PC-3 (cell line): ENCODE data around the gene NAPSA. TPM values are rescaled to one million over a fixed set of nuclear protein-coding genes. Genes with fewer than 3 reads are reported as not detected.
A peak's percentile ranks its signal among the peaks of the same experiment; 100 is the strongest.

Experiments used
- ATAC-seq: fragments of 200-7000 bp; cut with Tn5 transposase; 2 replicates; pipeline ENCODE4 v1.9.1; 2020; ENCODE audit warnings: mild to moderate bottlenecking, moderate library complexity
- BruUV-seq: library from RNA; stranded (reverse); fragments of 400-500 nt; replicated peaks from 2 replicates; lab custom pipeline; 2021; lab: Mats Ljungman, UMichigan
- CTCF ChIA-PET: fragments of 300-600 bp; sonication (Branson Sonifier 250); formaldehyde crosslinking; loops from one replicate; lab custom pipeline; 2022; ENCODE audit warnings: antibody characterized with exemption; lab: Charles Lee
- POLR2A ChIA-PET: fragments of 300-600 bp; sonication (Branson Sonifier 250); formaldehyde crosslinking; loops from one replicate; lab custom pipeline; 2022; ENCODE audit warnings: antibody characterized with exemption; ENCODE audit not compliant: unreplicated experiment; lab: Charles Lee
- DNase-seq: peaks from one replicate; pipeline ENCODE4 v3.0.0-alpha.2; 2015
- H2AFZ ChIP-seq: fragments of 300-600 bp; sonication (generic); 2 replicates; pipeline ENCODE4 v1.6.0; 2016; ENCODE audit warnings: antibody characterized with exemption, low read length
- H3F3A ChIP-seq: fragments of 300-600 bp; sonication (generic); one replicate; pipeline ENCODE4 v1.6.0; 2017; ENCODE audit warnings: antibody characterized with exemption, low read length, control low read depth, mild to moderate bottlenecking; ENCODE audit not compliant: unreplicated experiment
- H3K27ac ChIP-seq: fragments of 300-600 bp; sonication (generic); 2 replicates; pipeline ENCODE4 v1.5.1; 2016; ENCODE audit warnings: mild to moderate bottlenecking, low read length
- H3K27me3 ChIP-seq: fragments of 300-600 bp; sonication (generic); 2 replicates; pipeline ENCODE4 v1.6.1; 2016; ENCODE audit warnings: low read length, mixed read lengths
- H3K36me3 ChIP-seq: fragments of 300-600 bp; sonication (generic); 2 replicates; pipeline ENCODE4 v1.6.1; 2016; ENCODE audit warnings: low read depth, mixed run types, low read length, mixed read lengths
- H3K4me1 ChIP-seq: fragments of 300-600 bp; sonication (generic); 2 replicates; pipeline ENCODE4 v1.5.1; 2016; ENCODE audit warnings: low read length; ENCODE audit not compliant: insufficient read depth
- H3K4me2 ChIP-seq: fragments of 300-600 bp; sonication (generic); 2 replicates; pipeline ENCODE4 v1.6.0; 2016; ENCODE audit warnings: low read length
- H3K4me3 ChIP-seq: fragments of 300-600 bp; sonication (generic); 2 replicates; pipeline ENCODE4 v1.5.1; 2016; ENCODE audit warnings: mild to moderate bottlenecking, low read length, mixed read lengths
- H3K79me2 ChIP-seq: fragments of 300-600 bp; sonication (generic); 2 replicates; pipeline ENCODE4 v1.6.1; 2017; ENCODE audit warnings: low read length, mixed read lengths
- H3K9ac ChIP-seq: fragments of 300-600 bp; sonication (generic); 2 replicates; pipeline ENCODE4 v1.6.0; 2016; ENCODE audit warnings: mild to moderate bottlenecking, low read length
- H3K9me2 ChIP-seq: fragments of 300-600 bp; sonication (generic); replicated peaks from 2 replicates; pipeline ENCODE4 v1.6.1; 2016; ENCODE audit warnings: mixed run types, low read length, mixed read lengths
- H3K9me3 ChIP-seq: fragments of 300-600 bp; sonication (generic); 2 replicates; pipeline ENCODE4 v1.6.1; 2016; ENCODE audit warnings: low read length, mixed read lengths
- H4K20me1 ChIP-seq: fragments of 300-600 bp; sonication (generic); 2 replicates; pipeline ENCODE4 v1.6.1; 2016; ENCODE audit warnings: low read length, mixed read lengths
- EZH2 ChIP-seq: fragments of 300-600 bp; sonication (generic); IDR thresholded peaks from one replicate; pipeline ENCODE4 v1.6.1; 2017; ENCODE audit warnings: antibody characterized with exemption, mild to moderate bottlenecking, low read length; ENCODE audit not compliant: unreplicated experiment
- EZH2phosphoT487 ChIP-seq: fragments of 300-600 bp; sonication (generic); IDR thresholded peaks from 2 replicates; pipeline ENCODE4 v1.6.1; 2018; ENCODE audit warnings: mild to moderate bottlenecking, antibody characterized with exemption, low read length, borderline replicate concordance
- intact Hi-C: fragments of 100-400 bp; cut with micrococcal nuclease; formaldehyde crosslinking; loops from 2 replicates; pipeline ENCODE4 v1.9.0; 2023
- total RNA-seq: library from RNA; depleted of rRNA; stranded (reverse); fragments of >200 nt; gene quantifications from 2 replicates; pipeline ENCODE4 v1.2.3, GENCODE V29; 2014
- TF ChIP-seq, protein P1 (sequence below): fragments of 300-600 bp; sonication (generic); conservative IDR thresholded peaks from 2 replicates; pipeline ENCODE4 v1.5.1; 2017; ENCODE audit warnings: antibody characterized with exemption, low read depth, mild to moderate bottlenecking, low read length

NAPSA gene
- total RNA-seq, 1 experiment from 2014 or later, result 3.0 TPM

DNA sequence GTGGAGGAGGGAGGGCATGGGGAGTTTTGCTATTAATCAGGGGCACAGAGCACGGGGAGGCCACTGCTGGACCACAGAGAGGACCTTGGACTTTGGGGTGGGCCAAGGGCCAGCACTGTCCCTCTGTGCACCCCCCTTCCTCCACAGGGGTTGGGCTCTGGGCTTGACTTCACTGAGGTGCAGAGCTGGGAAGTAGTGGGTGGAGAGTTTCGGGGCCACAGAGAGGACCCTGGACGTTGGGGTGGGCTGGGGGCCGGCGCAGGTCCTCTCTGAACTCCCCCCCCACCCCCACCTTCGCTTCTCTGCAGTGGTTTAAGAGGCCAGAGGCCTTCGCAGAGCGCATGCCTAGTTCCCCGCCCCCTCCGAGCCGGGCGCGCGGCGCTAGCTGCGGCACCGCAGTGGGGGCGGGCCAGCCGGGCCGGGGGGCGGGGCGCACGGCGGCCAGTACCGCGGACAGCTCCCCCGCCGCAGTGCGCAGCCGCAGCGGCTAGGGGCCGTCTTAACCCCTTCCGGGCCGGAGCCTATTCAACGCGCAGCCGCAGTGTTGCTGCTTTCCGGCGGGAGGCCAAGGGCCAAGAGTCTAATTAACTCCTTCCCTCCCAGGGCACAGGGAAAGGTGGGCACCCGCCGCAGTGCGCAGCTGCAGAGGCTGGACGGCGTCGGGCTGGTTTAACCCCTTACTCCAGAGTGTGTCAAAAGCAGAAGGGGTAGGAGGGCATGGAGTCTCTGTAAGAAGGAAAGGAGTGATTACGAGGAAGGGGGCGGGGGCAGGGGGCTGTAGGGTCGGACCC is 39.9 kb downstream of the NAPSA start:
- no TSS peak for BruUV-seq

DNA sequence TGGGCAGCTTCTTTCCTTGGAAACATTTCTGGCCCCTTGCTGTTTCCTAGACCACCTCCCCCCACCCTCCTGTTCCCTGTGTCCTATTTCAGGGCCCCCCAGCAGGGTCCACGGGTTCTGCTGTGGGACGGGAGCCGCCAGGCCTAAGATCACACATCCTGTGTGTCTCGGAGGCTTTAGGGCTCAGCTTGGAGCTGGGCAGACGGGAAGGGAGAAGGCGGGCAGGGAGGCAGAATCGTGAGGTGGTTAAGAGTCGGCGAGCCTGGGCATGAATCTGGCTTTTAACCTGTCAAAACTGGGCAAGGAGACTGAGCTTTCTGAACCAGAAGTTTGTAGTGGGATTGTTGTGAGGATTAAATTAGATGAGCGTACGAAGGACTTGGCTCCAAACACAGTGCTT is 41.1 kb downstream of the NAPSA start:
- BruUV-seq, result no TSS peak
- Histone ChIP-seq H3K4me2 (no peak overlapping the region), H3K4me3 (no peak overlapping the region), H3F3A (no peaks in the 10 kb centered on the region), H3K36me3 (no peaks in the 10 kb centered on the region), H4K20me1 (peaks cover 13% of the 10 kb centered on the region; the same call in 1 of the 2 replicates), H3K9me2 (no peaks in the 10 kb centered on the region), H3K4me1 (peaks cover 4% of the 10 kb centered on the region; the same call in 1 of the 2 replicates), H3K27me3 (no peaks in the 10 kb centered on the region), H3K79me2 (no peaks in the 10 kb centered on the region), H3K9ac (no peak overlapping the region), H3K9me3 (no peaks in the 10 kb centered on the region), H2AFZ (no peak overlapping the region), H3K27ac (no peak overlapping the region)
- DNase-seq (no peak), ATAC-seq (no peak)
- POLR2A ChIA-PET, result no interaction called here
- CTCF ChIA-PET, result no interaction called here
- intact Hi-C loops, result no loop called here
- TF ChIP-seq EZH2 (no peak), EZH2phosphoT487 (no peak)
- TF ChIP-seq, protein P1, sequence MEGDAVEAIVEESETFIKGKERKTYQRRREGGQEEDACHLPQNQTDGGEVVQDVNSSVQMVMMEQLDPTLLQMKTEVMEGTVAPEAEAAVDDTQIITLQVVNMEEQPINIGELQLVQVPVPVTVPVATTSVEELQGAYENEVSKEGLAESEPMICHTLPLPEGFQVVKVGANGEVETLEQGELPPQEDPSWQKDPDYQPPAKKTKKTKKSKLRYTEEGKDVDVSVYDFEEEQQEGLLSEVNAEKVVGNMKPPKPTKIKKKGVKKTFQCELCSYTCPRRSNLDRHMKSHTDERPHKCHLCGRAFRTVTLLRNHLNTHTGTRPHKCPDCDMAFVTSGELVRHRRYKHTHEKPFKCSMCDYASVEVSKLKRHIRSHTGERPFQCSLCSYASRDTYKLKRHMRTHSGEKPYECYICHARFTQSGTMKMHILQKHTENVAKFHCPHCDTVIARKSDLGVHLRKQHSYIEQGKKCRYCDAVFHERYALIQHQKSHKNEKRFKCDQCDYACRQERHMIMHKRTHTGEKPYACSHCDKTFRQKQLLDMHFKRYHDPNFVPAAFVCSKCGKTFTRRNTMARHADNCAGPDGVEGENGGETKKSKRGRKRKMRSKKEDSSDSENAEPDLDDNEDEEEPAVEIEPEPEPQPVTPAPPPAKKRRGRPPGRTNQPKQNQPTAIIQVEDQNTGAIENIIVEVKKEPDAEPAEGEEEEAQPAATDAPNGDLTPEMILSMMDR, result no peak

More for the DNA sequence above, 39.9 kb downstream of the NAPSA start:
- peaks cover 13% of the 10 kb centered on the region; the same call in 1 of the 2 replicates for H4K20me1 ChIP-seq
- no peak overlapping the region; the same call in 1 of the 2 replicates for H3K4me3 ChIP-seq
- POLR2A ChIA-PET, result no interaction called here
- TF ChIP-seq EZH2, result no peak
- peaks cover 12% of the 10 kb centered on the region; the same call in 1 of the 2 replicates for H3K4me1 ChIP-seq
- H3K79me2 ChIP-seq, result no peaks in the 10 kb centered on the region
- H3K27ac ChIP-seq, result no peak overlapping the region
- no peaks in the 10 kb centered on the region for H3K9me2 ChIP-seq
- no peaks in the 10 kb centered on the region for H3K9me3 ChIP-seq
- H3F3A ChIP-seq, result no peaks in the 10 kb centered on the region
- DNase-seq (peak; percentile 87), ATAC-seq (peak; percentile 3; the same call in 1 of the 2 replicates)
- CTCF ChIA-PET, result interaction anchor here (0.5 kb wide), 1 partner anchor 24 kb away, joined by 3 read pairs; no protein-coding TSS in a partner anchor
- no peaks in the 10 kb centered on the region for H3K27me3 ChIP-seq
- peak overlapping the region; percentile 57 for H3K4me2 ChIP-seq
- H2AFZ ChIP-seq, result no peak overlapping the region
- intact Hi-C loops, result no loop called here
- no peak overlapping the region for H3K9ac ChIP-seq
- H3K36me3 ChIP-seq, result no peaks in the 10 kb centered on the region

DNA sequence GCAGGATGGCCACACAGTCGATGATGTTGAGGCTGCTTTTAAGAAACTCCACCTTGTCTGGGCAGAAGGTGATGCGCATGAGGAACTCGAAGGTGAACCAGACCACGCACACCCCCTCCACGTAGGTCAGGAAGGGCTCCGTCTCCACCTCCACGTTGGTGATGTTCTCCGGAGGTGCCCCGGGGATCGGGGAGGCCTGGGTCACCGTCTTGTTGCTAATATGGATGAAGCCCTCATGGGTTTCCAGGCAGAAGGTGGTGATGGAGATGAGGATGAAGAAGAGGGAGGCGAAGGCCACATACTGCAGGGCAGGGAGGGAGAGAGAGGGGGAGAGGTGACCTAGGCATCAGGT is 41.7 kb downstream of the NAPSA start:
- no peaks in the 10 kb centered on the region for H3K27me3 ChIP-seq
- intact Hi-C loops, result no loop called here
- ATAC-seq, result no peak

More for the DNA sequence above, 41.7 kb downstream of the NAPSA start:
- H3K4me1 ChIP-seq, result peaks cover 4% of the 10 kb centered on the region; the same call in 1 of the 2 replicates
- POLR2A ChIA-PET, result no interaction called here
- no peaks in the 10 kb centered on the region for H3K9me3 ChIP-seq
- no peak overlapping the region for H3K4me3 ChIP-seq
- TF ChIP-seq, protein P1, result no peak
- TF ChIP-seq EZH2phosphoT487, result no peak
- TF ChIP-seq EZH2, result no peak
- no peak for DNase-seq
- no peak overlapping the region for H2AFZ ChIP-seq
- no peak overlapping the region for H3K9ac ChIP-seq
- H4K20me1 ChIP-seq, result peaks cover 13% of the 10 kb centered on the region; the same call in 1 of the 2 replicates
- H3K9me2 ChIP-seq, result no peaks in the 10 kb centered on the region
- no peaks in the 10 kb centered on the region for H3K79me2 ChIP-seq
- CTCF ChIA-PET, result no interaction called here
- H3F3A ChIP-seq, result no peaks in the 10 kb centered on the region
- no TSS peak for BruUV-seq
- no peak overlapping the region for H3K27ac ChIP-seq
- H3K36me3 ChIP-seq, result no peaks in the 10 kb centered on the region
- H3K4me2 ChIP-seq, result no peak overlapping the region
